ENCODE measurements around the gene GDA. TPM values are rescaled to one million over a fixed set of nuclear protein-coding genes. Genes with fewer than 3 reads are reported as not detected.

Gene GDA
- total RNA-seq, 2 experiments from 2014 or later: not detected

GRCh38 chr9:72155301-72155700 is 6.1 kb downstream of the GDA start:
- intact Hi-C loops (cut with micrococcal nuclease): no loop called here
- POLR2A ChIA-PET: no interaction called here
- no peaks in the 10 kb centered on the region for H3K36me3 Mint-ChIP-seq

GRCh38 chr9:72156586-72156985 is 7.3 kb downstream of the GDA start:
- H3K4me3 Mint-ChIP-seq: no peak overlapping the region
- no peaks in the 10 kb centered on the region for H3K27me3 Mint-ChIP-seq
- no peak overlapping the region for H3K27ac Mint-ChIP-seq
- H3K9me3 Mint-ChIP-seq: no peaks in the 10 kb centered on the region
- H3K4me1 Mint-ChIP-seq (ENCODE audit: low read depth): no peaks in the 10 kb centered on the region
- no peak for DNase-seq
- CTCF ChIA-PET: no interaction called here
- no peaks in the 10 kb centered on the region for H3K36me3 Mint-ChIP-seq
- POLR2A ChIA-PET: no interaction called here
- intact Hi-C loops (cut with micrococcal nuclease): no loop called here

More at GRCh38 chr9:72155301-72155700, 6.1 kb downstream of the GDA start:
- Mint-ChIP-seq H3K27me3 (peaks cover 3% of the 10 kb centered on the region), H3K4me1 (ENCODE audit: low read depth) (no peaks in the 10 kb centered on the region), H3K4me3 (no peak overlapping the region), H3K27ac (no peak overlapping the region), H3K9me3 (no peaks in the 10 kb centered on the region)
- CTCF ChIA-PET: interaction anchor here (0.9 kb wide), 1 partner anchor 130 kb away, joined by 3 read pairs; no protein-coding TSS in a partner anchor
- DNase-seq: no peak

GRCh38 chr9:72158680-72159079 is 9.4 kb downstream of the GDA start:
- Mint-ChIP-seq H3K4me3 (no peak overlapping the region), H3K9me3 (no peaks in the 10 kb centered on the region), H3K27me3 (no peaks in the 10 kb centered on the region), H3K27ac (no peak overlapping the region), H3K4me1 (ENCODE audit: low read depth) (no peaks in the 10 kb centered on the region), H3K36me3 (no peaks in the 10 kb centered on the region)
- POLR2A ChIA-PET: no interaction called here
- intact Hi-C loops (cut with micrococcal nuclease): no loop called here
- CTCF ChIA-PET: no interaction called here
- DNase-seq: no peak

- H3K9me3 Mint-ChIP-seq: no peaks in the 10 kb centered on the region
- no peak for DNase-seq
- POLR2A ChIA-PET: no interaction called here
- no peaks in the 10 kb centered on the region for H3K27me3 Mint-ChIP-seq
- no peak overlapping the region for H3K4me3 Mint-ChIP-seq
- H3K4me1 Mint-ChIP-seq (ENCODE audit: low read depth): no peaks in the 10 kb centered on the region
- intact Hi-C loops (cut with micrococcal nuclease): no loop called here
- no peaks in the 10 kb centered on the region for H3K36me3 Mint-ChIP-seq
- CTCF ChIA-PET: no interaction called here
- no peak overlapping the region for H3K27ac Mint-ChIP-seq
Measured at GRCh38 chr9:72160446-72161123, 11.3 kb downstream of the GDA start.

GRCh38 chr9:72165326-72165725 is 16.1 kb downstream of the GDA start:
- H3K36me3 Mint-ChIP-seq: no peaks in the 10 kb centered on the region
- ChIA-PET CTCF (no interaction called here), POLR2A (no interaction called here)
- no peaks in the 10 kb centered on the region for H3K9me3 Mint-ChIP-seq
- peaks cover 3% of the 10 kb centered on the region for H3K4me1 Mint-ChIP-seq (ENCODE audit: low read depth)
- no peak for DNase-seq
- intact Hi-C loops (cut with micrococcal nuclease): no loop called here
- H3K4me3 Mint-ChIP-seq: no peak overlapping the region
- H3K27ac Mint-ChIP-seq: no peak overlapping the region
- H3K27me3 Mint-ChIP-seq: no peaks in the 10 kb centered on the region

GRCh38 chr9:72165821-72166547 is 16.7 kb downstream of the GDA start:
- no peaks in the 10 kb centered on the region for H3K27me3 Mint-ChIP-seq
- H3K4me3 Mint-ChIP-seq: no peak overlapping the region
- intact Hi-C loops (cut with micrococcal nuclease): no loop called here
- DNase-seq: no peak
- ChIA-PET POLR2A (no interaction called here), CTCF (no interaction called here)
- no peaks in the 10 kb centered on the region for H3K36me3 Mint-ChIP-seq
- H3K9me3 Mint-ChIP-seq: no peaks in the 10 kb centered on the region
- no peak overlapping the region for H3K27ac Mint-ChIP-seq
- peaks cover 3% of the 10 kb centered on the region for H3K4me1 Mint-ChIP-seq (ENCODE audit: low read depth)

- CTCF ChIA-PET: interaction anchor here (1.9 kb wide), 1 partner anchor 129 kb away, joined by 4 read pairs; no protein-coding TSS in a partner anchor
- POLR2A ChIA-PET: no interaction called here
- no peak for DNase-seq
- Mint-ChIP-seq H3K4me3 (no peak overlapping the region), H3K4me1 (ENCODE audit: low read depth) (peaks cover 3% of the 10 kb centered on the region), H3K27me3 (no peaks in the 10 kb centered on the region), H3K27ac (no peak overlapping the region), H3K9me3 (no peaks in the 10 kb centered on the region), H3K36me3 (no peaks in the 10 kb centered on the region)
- intact Hi-C loops (cut with micrococcal nuclease): no loop called here
Measured at GRCh38 chr9:72168075-72168474, 18.8 kb downstream of the GDA start.

GRCh38 chr9:72169178-72169577 is 19.9 kb downstream of the GDA start:
- no peaks in the 10 kb centered on the region for H3K9me3 Mint-ChIP-seq
- H3K4me1 Mint-ChIP-seq (ENCODE audit: low read depth): peaks cover 3% of the 10 kb centered on the region
- POLR2A ChIA-PET: no interaction called here
- no peaks in the 10 kb centered on the region for H3K27me3 Mint-ChIP-seq
- no peaks in the 10 kb centered on the region for H3K36me3 Mint-ChIP-seq
- intact Hi-C loops (cut with micrococcal nuclease): no loop called here
- H3K27ac Mint-ChIP-seq: no peak overlapping the region
- CTCF ChIA-PET: interaction anchor here (1.9 kb wide), 1 partner anchor 130 kb away, joined by 4 read pairs; no protein-coding TSS in a partner anchor
- no peak overlapping the region for H3K4me3 Mint-ChIP-seq
- DNase-seq: no peak

GRCh38 chr9:72173080-72173479 is 23.8 kb downstream of the GDA start:
- Mint-ChIP-seq H3K4me3 (no peak overlapping the region), H3K4me1 (ENCODE audit: low read depth) (no peaks in the 10 kb centered on the region), H3K27me3 (no peaks in the 10 kb centered on the region), H3K27ac (no peak overlapping the region), H3K9me3 (no peaks in the 10 kb centered on the region), H3K36me3 (no peaks in the 10 kb centered on the region)
- CTCF ChIA-PET: no interaction called here
- intact Hi-C loops (cut with micrococcal nuclease): no loop called here
- DNase-seq: no peak
- POLR2A ChIA-PET: no interaction called here

GRCh38 chr9:72185561-72185960 is 36.3 kb downstream of the GDA start:
- Mint-ChIP-seq H3K27ac (no peak overlapping the region), H3K36me3 (no peaks in the 10 kb centered on the region), H3K4me1 (ENCODE audit: low read depth) (no peaks in the 10 kb centered on the region), H3K27me3 (peaks cover 9% of the 10 kb centered on the region), H3K9me3 (no peaks in the 10 kb centered on the region), H3K4me3 (no peak overlapping the region)
- CTCF ChIA-PET: no interaction called here
- POLR2A ChIA-PET: no interaction called here
- intact Hi-C loops (cut with micrococcal nuclease): no loop called here
- DNase-seq: no peak

- no peak overlapping the region for H3K27ac Mint-ChIP-seq
- peaks cover 8% of the 10 kb centered on the region for H3K27me3 Mint-ChIP-seq
- intact Hi-C loops (cut with micrococcal nuclease): no loop called here
- ChIA-PET POLR2A (no interaction called here), CTCF (no interaction called here)
- H3K4me3 Mint-ChIP-seq: no peak overlapping the region
- no peaks in the 10 kb centered on the region for H3K36me3 Mint-ChIP-seq
- no peak for DNase-seq
- no peaks in the 10 kb centered on the region for H3K4me1 Mint-ChIP-seq (ENCODE audit: low read depth)
- H3K9me3 Mint-ChIP-seq: no peaks in the 10 kb centered on the region
Measured at GRCh38 chr9:72187121-72187695, 38.0 kb downstream of the GDA start.

- ChIA-PET CTCF (no interaction called here), POLR2A (no interaction called here)
- no peak for DNase-seq
- no peaks in the 10 kb centered on the region for H3K9me3 Mint-ChIP-seq
- no peak overlapping the region for H3K27ac Mint-ChIP-seq
- no peaks in the 10 kb centered on the region for H3K4me1 Mint-ChIP-seq (ENCODE audit: low read depth)
- no peak overlapping the region for H3K4me3 Mint-ChIP-seq
- H3K27me3 Mint-ChIP-seq: peaks cover 9% of the 10 kb centered on the region
- intact Hi-C loops (cut with micrococcal nuclease): no loop called here
- no peaks in the 10 kb centered on the region for H3K36me3 Mint-ChIP-seq
Measured at GRCh38 chr9:72188232-72188631, 39.0 kb downstream of the GDA start.

GRCh38 chr9:72193478-72193881 is 44.2 kb downstream of the GDA start:
- H3K4me1 Mint-ChIP-seq (ENCODE audit: low read depth): no peaks in the 10 kb centered on the region
- no peak overlapping the region for H3K27ac Mint-ChIP-seq
- no peak overlapping the region for H3K4me3 Mint-ChIP-seq
- DNase-seq: no peak
- H3K27me3 Mint-ChIP-seq: peaks cover 14% of the 10 kb centered on the region
- H3K9me3 Mint-ChIP-seq: no peaks in the 10 kb centered on the region
- CTCF ChIA-PET: no interaction called here
- intact Hi-C loops (cut with micrococcal nuclease): no loop called here
- POLR2A ChIA-PET: no interaction called here
- no peaks in the 10 kb centered on the region for H3K36me3 Mint-ChIP-seq
